A375 (cell line): ENCODE measurements around the gene OR51A7. TPM values are rescaled to one million over a fixed set of nuclear protein-coding genes. Genes with fewer than 3 reads are reported as not detected.

Source experiments
- total RNA-seq: library from RNA; depleted of rRNA; stranded (reverse); fragments of >200 nt; shearing (Covaris generic); gene quantifications from 2 replicates; pipeline ENCODE4 v1.2.3, GENCODE V29; 2014; rRNA removed

The OR51A7 gene, protein sequence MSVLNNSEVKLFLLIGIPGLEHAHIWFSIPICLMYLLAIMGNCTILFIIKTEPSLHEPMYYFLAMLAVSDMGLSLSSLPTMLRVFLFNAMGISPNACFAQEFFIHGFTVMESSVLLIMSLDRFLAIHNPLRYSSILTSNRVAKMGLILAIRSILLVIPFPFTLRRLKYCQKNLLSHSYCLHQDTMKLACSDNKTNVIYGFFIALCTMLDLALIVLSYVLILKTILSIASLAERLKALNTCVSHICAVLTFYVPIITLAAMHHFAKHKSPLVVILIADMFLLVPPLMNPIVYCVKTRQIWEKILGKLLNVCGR
- not detected in 2 replicates for total RNA-seq

GRCh38 chr11:4903484-4903883, at the start of gene OR51A7:
OR51A7 (plus strand) TSS chr11:4903783; CDS start chr11:4907370, 3,587 bp downstream.

DNA sequence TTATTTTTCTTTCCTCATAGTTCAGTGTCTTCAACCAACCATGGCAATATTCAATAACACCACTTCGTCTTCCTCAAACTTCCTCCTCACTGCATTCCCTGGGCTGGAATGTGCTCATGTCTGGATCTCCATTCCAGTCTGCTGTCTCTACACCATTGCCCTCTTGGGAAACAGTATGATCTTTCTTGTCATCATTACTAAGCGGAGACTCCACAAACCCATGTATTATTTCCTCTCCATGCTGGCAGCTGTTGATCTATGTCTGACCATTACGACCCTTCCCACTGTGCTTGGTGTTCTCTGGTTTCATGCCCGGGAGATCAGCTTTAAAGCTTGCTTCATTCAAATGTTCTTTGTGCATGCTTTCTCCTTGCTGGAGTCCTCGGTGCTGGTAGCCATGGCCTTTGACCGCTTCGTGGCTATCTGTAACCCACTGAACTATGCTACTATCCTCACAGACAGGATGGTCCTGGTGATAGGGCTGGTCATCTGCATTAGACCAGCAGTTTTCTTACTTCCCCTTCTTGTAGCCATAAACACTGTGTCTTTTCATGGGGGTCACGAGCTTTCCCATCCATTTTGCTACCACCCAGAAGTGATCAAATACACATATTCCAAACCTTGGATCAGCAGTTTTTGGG, 21.6 kb upstream of the OR51A7 start, which contains the start of gene OR51T1:
TSS of gene OR51T1 (plus strand) at position 41 of the 641 bp plus-strand sequence. CDS start at position 41, 0 bp downstream.

GRCh38 chr11:4919250-4919649, 15.7 kb downstream of the OR51A7 start, which contains the start of gene OR51G2:
OR51G2 (minus strand) TSS chr11:4919350; CDS start chr11:4915663, 3,687 bp downstream.

DNA sequence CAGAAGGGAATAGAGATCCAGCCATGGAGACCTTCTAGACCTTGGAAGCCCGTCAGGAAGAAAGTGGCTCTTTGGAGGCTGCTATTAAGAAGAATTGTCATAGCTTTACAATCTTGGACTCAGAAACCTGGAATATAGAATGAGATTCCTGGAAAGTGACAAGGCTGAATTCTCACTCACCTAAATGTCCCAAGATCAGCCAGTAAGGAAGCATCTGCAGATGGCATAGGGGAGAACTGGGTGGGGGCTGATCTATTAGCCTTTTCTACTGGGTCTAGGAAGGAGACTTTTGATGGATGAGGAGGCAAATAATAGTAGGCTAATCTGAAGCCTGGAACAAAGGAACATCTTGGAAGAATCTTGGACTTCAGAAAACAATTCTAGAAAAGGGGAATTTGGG, 20.7 kb downstream of the OR51A7 start, which contains the start of gene OR51G1:
TSS of gene OR51G1 (minus strand) at position 101 of the 400 bp plus-strand sequence. CDS start at position 101, 0 bp downstream.

DNA sequence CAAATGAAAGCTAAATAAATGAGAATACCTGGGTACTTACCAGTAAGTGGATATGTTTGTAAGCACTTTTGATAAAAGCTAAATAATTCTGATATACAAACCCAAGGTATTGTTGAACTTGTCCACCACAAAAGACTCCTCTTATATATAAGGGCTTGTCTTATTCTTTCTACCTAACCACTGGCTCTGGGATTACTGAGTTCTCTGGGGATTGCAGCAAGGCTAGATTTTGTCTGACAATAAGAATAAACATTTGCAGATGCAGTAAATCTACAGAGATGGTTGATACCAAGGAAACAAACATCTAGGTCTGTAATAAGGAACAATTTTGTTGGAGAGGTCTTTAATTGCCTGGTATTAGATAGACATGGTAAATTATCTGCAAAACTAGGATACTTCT, 43.9 kb downstream of the OR51A7 start, which contains the start of gene OR51A4:
TSS of gene OR51A4 (minus strand) at position 101 of the 400 bp plus-strand sequence. CDS start 505 bp downstream, outside the sequence.

DNA sequence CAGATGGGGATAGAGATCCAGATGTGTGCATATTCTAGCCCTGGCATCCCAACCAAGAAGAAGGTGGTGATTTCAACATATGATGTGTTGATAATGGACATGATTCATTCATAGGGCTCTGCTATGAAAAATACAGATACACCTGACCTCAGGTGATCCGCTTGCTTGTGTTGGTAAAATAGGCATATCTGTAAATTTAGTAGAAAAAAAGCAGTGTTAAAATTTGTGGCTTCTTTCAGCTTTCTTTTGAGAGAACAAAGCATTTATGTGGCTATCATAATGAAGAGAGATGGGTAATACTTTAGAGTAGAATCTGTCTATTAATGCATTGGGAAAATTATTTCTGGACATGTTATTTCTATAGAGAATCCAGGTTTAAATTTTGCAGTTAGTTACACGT, 52.0 kb downstream of the OR51A7 start, which contains the start of gene OR51A2:
TSS of gene OR51A2 (minus strand) at position 101 of the 400 bp plus-strand sequence. CDS start at position 101, 0 bp downstream.

Other genes starting within 250 kb of the OR51A7 start
- gene OR51E2, start 205.9 kb upstream of the OR51A7 start, total RNA-seq = 0.05 TPM in 1 of 2 replicates, not detected in the other
- gene MMP26, start 199.0 kb upstream of the OR51A7 start, total RNA-seq = not detected in 2 replicates
- not detected in 2 replicates for gene OR51F1, start 133.8 kb upstream of the OR51A7 start, total RNA-seq
- not detected in 2 replicates for gene OR52R1, start 99.4 kb upstream of the OR51A7 start, total RNA-seq
- gene OR51F2, start 82.5 kb upstream of the OR51A7 start, total RNA-seq = not detected in 2 replicates
- not detected in 2 replicates for gene OR51S1, start 54.6 kb upstream of the OR51A7 start, total RNA-seq
- not detected in 2 replicates for gene OR51T1, start 21.9 kb upstream of the OR51A7 start, total RNA-seq
- gene OR51G2, start 15.6 kb downstream of the OR51A7 start, total RNA-seq = not detected in 2 replicates
- gene OR51G1, start 20.6 kb downstream of the OR51A7 start, total RNA-seq = not detected in 2 replicates
- gene OR51A4, start 43.8 kb downstream of the OR51A7 start, total RNA-seq = not detected in 2 replicates
- gene OR51A2, start 51.9 kb downstream of the OR51A7 start, total RNA-seq = not detected in 2 replicates
- not detected in 2 replicates for gene OR51L1, start 91.1 kb downstream of the OR51A7 start, total RNA-seq
- gene OR52J3, start 142.7 kb downstream of the OR51A7 start, total RNA-seq = not detected in 2 replicates
- not detected in 2 replicates for gene OR52E2, start 155.8 kb downstream of the OR51A7 start, total RNA-seq
- not detected in 2 replicates for gene OR52E1, start 165.8 kb downstream of the OR51A7 start, total RNA-seq
- gene OR52A5, start 234.6 kb downstream of the OR51A7 start, total RNA-seq = not detected in 2 replicates